Dermis microvascular lymphatic vessel endothelial cell (primary cell): ENCODE data around the gene ADD2. TPM values are rescaled to one million over a fixed set of nuclear protein-coding genes. Genes with fewer than 3 reads are reported as not detected.

Source experiments
- DNase-seq, 2 donors: peaks; one replicate each; pipeline versions ENCODE4 v3.0.0 to v3.0.0-alpha.2; 2010; ENCODE audit warnings: low read depth in 2 of 2
- total RNA-seq: library from RNA; depleted of rRNA; stranded (reverse); fragments of >200 nt; gene quantifications from 2 replicates; pipeline ENCODE4 v1.2.1, GENCODE V29; 2014

Gene ADD2
- total RNA-seq, 1 donor from 2014 or later, result 23.4 TPM

DNA sequence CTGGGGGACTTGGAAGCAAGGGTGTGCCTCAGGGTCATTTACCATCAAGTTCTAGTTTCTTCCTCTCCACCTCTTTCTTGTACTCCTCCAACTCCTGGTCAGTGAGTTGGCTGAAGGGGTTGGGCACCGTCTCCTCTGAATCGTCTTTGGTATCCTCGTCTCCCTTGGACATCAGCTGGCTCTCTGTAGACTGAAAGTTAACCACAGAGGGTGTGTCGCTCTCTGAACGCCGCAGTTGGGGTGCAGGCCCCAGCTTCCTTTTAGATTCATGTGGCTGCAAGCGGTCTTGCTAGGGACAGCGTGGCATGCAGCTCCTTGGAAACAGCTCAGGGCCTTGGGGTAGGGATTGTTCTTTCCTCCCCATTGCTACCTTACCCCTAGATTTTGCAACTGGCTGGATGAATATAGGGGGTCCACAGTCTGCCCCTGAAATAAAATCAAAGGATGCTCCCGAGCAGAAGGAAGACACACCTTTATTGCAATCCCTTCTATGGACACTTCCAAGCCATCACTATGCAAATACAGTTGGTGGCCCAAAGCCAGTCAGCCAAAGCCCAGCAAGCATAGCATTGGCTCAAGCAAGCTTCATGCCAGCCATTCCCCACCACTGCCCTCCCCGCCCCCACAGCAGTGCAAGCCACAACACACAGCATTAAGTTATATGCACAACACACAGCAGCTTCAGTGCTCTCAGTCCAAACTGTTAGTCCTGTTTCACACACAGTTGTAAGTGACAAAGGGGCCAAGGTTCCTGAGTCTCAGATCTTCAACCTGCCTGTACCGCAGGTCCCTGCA, 93.2 kb downstream of the ADD2 start:
- DNase-seq, result no peak

DNA sequence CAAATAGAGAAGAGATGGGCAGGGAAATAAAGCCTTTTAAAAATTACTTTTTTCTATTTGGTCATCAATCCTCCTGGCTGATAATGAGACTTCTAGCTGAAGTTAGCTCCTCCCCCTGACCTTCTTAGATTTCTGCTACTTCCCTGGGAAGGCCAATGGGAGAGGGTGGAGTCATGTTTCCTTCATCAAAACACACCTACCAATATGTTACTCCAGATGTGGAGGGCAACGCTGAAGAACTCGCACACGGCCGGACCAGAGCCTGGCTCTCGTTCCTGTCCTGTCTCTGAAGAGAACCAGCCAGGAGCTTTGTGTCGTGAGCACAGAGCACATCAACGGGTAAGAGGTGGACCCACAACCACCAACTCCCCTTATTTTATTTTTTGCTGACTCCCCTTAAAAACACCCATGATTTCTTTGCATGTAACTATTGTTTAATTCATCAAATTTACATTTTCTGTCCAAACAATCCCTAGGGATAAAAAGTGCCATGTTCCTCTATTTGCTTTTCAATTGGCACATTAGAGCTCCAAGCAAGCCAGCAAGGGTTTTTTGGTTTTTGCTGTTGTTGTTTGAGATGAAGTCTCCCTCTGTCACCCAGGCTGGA, 94.9 kb downstream of the ADD2 start:
- no peak for DNase-seq

DNA sequence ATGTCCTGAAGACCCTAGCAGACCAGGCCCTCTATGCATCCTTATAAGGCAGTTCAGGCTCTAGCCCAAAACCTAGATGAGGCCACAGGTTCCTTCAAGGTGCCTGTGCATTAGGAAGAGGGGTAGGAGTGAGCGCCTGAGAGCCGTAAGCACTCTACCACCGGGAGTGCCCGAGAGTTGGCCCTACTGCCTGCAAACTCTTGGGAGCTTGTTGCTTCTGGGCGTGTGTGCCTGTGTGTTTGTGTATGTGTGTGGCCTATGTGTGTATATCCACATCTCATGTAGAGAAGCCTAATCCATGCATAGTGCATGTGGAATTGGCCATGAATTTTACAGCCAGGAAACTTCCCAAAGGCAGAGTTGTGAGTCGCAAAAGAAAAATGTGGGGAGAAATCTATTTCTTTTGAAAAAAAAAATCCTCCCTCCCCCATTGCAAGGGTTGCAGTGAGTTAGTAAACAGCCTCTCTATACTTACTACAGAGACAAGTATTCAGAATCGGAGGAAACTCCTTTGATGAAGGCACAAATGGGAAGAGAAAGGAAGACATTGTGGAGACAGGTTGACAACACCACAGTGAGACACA, 96.8 kb downstream of the ADD2 start:
- DNase-seq, result no peak

DNA sequence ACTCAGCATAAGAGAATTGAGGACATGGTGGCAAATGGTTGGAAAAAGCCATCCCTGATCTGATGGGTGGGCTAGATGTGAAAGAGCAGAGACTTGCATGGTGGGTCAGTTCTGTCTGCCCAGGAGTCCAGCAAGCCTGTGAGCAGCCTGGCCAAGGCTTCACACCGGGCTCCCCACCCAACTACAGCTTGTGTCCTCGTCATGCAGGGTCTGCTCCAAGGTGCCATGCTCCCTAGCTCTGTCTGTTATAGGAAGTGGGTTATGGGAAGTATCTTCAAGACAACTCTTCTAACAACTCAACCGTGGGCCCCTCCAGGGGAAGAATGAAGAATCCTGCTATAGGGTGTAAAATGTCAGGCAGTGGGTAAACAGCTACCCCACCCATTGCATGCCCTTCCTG, 97.4 kb downstream of the ADD2 start:
- no peak for DNase-seq

DNA sequence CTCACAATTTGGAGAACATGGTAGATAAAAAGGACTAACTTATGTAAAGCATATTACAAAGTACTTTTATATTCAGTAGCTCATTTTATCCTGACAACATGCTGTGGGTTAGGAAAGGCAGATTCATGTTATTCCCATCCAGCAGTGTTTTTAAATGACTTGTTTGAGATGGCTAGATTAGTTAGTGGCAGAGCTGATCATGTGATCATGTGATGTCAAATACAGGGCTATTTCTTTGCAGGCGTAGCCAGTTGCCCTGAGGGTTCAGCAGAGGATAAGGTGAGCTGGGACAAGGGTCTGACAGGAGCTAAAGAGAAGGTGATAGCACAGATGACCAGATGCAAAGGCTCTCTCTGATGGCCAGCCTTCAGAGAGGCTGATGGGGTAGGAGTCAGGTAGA, 97.8 kb downstream of the ADD2 start:
- no peak for DNase-seq

DNA sequence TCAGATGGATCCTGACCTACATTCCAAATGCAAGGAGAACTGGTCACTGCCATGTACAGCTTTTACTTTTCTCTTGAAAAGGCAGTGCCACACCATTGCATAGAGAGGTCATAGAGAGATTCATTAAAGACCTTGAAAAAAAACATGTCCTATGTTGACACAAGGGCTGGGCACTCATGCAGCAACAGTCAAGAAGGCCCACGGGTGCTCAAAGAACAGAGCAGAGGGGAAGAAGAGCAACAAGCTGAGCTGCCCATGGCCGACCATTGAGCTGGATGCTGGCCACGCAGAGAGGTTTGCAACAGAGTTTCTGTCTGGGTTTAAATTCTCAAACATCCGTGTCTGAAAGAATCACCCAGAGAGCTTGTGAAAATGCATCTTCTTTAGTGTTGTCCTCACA, 99.1 kb downstream of the ADD2 start:
- no peak for DNase-seq

DNA sequence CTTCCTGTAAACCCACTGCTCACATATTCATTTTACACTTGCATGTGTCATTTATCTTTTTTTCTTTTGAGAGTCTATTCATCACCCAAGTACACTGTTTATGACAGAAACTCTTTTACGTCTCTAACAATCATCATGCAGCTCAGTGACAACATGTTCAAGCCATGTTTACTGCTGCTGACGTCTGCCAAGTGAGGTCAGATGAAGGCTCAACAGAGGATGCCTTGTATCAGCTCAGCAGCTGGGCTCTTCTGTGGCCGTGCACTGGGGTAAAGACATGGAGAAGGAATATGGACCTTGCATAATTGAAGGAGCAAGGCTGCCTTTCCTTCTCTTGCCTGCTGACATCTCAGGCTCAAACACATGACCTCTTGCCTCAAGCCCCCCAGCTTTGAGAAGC, 99.6 kb downstream of the ADD2 start:
- no peak for DNase-seq

DNA sequence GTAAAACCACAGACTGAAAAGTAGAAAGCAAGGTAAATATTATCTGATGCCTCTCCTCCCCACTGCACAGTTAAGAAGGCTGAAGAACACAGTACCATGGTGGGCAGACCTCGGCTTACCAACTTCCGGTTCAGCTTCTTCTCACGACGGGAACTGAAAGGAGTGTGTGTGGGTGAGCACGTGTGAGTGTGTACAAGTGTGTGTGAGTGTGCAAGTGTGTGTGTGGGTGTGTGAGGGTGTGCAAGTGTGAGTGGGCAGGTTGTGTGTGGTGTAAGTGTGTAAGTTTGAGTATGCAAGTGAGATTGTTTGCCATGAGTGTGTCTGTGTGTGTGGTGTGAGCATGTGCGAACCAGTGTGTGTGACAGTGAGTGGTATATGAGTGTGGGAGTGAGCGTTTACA, 103.5 kb downstream of the ADD2 start:
- DNase-seq, result no peak

DNA sequence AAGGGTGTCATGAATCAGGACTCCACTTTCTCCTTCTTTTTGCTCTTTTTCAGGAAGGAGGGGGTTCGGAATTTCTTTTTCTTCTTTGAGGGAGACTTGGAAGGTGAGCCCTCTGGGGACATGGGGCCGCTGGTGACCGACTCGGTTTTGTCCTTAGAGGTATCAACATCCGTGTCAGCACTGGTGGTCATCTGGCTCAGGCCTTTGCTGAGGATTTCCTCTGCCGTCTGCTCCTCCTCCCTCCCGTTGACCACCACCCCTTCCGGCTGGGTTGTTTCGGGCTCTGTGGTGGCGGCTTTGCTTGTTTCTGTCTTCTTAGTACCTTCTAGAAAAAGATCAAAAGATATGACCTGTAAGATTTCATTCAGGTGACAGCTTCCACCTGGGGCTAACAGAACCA, 104.6 kb downstream of the ADD2 start:
- no peak for DNase-seq

DNA sequence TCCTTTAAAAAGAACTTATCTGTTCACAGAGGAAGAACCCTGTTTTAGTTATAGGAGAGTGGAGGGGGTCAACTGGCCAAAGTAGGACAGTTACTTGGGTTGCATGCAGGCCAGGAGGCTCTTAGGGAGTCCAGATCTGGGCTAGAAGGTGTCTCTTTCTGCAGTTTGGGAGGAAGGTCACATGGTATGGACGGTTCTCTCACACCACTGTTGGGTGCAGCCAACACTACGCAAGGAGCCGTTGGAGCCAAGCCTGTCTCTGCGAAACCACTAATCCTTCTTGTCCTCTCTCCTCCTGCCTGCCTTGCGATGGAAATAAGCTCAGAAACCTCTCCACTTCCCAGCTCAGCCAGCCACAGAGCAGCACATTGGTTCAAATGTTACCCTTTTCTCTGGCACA, 108.4 kb downstream of the ADD2 start:
- no peak for DNase-seq

DNA sequence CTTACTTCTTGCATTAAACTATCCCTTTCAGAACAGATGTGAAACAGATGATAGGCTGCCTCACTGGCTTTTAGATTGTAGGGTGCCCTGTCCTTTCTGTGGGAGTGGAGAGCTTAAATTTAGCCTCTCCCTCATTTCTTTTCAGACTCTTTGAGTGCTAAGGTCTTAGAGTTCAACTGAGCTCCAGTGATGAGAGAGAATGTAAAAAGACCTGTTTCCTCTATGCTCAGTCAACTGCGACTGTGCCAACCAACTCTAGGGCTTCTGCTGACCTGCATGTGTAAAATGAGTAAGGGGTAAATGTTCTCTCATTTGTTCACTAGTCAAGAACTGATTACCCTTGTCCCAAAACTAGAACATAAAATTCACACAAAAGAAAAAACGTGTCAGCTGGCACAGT, 109.5 kb downstream of the ADD2 start:
- no peak for DNase-seq

DNA sequence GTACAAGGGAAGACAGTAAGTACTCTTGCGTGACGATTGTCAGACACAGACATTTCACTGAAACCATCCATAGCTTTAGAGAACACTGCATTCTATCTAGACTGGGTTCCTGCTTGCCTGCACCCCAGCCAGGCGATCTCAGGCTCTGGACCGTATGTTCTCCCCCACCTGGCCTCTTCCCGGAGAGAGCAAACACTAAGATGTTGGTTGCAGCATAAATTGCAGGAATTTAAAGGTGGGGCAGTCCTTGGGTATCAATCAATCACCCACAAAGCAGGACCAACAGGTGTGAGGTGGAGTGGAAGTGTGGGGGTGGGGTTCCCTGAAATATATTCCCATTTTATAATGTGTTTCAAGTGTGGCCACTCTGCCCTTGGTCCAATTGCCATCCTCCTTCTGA, 110.8 kb downstream of the ADD2 start:
- no peak for DNase-seq

DNA sequence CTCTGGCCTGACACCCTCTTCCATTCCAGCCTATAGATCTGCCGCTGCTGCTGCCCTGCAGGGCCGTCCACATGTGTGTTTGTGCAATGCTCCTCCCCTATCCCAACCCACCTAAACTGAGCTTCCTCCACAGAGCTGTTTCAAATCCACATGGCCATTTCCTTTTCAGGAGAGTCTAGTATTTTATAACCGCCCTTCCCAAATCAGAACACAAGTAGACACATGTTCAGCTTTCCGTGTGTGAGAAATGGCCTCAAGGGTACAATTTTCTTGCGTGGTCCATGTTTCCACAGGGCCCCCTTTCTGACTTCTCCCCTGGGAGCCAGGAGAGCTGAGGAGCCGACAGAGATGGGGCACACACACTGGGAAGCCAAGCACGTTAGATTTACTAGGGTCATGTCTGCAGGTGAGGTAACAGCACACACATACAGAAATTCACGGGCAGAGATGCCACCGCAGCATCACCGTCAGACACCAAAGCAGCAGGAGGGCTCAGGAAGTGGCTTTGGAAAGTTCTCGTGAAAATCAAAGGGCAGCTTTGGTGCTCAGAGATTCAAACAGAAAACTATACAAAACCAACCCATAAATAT, 111.5 kb downstream of the ADD2 start:
- no peak for DNase-seq

DNA sequence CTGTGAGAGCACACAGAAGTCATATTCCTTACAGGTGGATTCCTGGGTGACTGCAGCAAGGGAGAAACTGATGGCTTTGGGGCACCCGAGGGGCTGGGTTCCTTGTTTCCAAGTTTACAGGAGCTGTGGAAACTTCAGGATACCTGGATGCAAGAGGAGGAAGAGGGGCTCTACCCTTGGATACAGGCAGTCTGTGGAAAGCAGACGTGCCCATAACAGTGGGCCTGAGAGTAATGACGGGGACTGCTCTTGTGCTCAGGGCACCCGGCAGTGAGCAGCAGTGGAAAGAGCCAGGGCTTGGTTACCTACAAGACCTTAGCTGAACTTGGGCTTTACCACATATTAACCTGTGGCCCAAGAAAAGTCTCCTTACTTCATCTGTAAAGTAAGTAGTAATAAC, 112.2 kb downstream of the ADD2 start:
- no peak for DNase-seq

DNA sequence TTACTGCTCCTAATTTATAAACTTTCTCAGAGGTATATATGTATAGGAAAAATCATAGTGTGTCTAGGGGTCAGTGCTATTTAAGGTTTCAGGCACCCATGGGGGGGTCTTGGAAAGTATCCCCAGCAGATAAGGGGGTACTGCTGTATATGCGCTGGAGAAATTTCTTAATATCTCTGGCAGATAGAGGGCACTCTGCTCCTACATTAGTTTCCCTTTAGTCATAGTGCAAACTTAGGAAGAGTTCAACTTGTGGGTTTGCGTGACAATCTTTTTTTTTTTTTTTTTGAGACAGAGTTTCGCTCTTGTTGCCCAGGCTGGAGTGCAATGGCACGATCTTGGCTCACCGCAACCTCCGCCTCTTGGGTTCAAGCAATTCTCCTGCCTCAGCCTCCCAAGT, 112.8 kb downstream of the ADD2 start:
- DNase-seq, result peak; percentile 23 to 30

DNA sequence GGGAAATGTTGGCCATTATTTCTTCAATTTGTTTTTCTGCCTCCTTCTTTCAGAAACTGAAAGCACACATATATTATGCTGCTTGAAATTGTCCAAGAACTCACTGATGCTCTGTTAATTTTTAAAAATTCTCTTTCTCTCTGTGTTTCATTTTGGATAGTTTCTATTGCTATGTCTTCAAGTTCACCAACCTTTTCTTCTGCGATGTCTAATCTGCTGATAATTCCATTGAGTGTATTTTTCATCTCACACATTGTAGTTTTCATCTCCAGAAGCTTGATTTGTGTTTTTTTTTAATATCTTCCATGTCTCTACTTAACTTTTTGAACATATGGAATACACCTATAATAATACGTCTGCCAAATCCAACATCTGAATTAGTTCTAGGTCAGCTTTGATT, 116.3 kb downstream of the ADD2 start:
- no peak for DNase-seq

DNA sequence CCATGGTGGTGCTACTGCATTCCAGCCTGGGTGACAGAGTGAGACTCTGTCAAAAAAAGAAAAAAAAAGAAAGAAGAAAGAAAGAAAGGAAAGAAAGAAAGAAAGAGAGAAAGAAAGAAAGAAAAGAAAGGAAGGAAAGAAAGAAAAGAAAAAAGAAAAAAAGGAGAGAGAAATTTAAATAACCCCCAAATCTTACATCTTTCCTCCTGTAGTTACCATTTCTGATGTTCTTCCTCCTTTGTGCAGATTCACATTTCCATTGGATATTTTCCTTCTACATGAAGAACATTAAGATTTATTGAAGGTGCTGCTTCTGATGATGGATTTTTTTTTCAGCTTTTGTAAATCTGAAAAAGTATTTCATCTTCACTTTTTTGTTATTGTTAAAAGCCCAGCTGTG, 117.0 kb downstream of the ADD2 start:
- no peak for DNase-seq

DNA sequence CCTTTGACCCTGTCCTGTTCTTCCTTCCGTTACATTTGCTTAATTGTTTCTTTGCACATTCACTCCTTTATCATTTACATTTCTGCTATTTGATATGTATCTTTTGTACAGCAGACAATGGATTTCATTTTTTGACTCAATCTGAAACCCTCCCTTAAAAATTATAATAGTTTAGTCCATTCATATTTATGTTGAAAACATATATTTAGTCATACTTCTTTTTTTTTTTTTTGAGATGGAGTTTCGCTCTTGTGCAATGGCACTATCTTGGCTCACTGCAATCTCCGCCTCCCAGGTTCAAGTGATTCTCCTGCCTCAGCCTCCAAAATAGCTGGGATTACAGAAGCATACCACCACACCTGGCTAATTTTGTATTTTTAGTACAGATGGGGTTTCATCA, 119.0 kb downstream of the ADD2 start:
- no peak for DNase-seq

DNA sequence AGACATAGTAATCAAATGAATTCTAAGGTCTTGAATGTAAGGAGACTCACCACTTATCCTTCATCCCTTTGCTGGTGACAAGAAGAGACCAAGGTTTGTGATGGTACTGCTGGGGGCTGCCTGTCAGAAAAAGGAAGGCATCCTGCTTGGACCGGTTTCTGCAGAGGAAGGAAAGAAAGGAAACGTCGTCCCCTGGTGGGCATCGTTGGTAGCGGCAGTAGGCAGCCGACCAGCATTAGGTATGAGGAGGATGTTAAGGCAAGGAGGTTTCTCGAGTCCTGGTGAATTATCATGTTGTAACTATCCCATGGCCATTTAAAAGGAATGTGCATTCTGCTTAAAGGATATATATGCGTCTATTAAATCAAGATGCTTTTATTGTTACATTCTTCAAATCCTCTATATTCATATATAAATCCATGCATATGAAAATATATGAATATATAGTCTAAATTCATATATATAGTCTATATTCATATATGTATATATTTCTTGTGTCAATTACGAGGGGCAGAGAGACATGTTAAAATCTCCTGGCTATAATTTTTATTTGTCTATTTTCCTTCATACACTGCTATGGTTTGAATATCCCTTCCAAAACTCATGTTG, 120.0 kb downstream of the ADD2 start:
- peak; percentile 41 to 64 for DNase-seq

DNA sequence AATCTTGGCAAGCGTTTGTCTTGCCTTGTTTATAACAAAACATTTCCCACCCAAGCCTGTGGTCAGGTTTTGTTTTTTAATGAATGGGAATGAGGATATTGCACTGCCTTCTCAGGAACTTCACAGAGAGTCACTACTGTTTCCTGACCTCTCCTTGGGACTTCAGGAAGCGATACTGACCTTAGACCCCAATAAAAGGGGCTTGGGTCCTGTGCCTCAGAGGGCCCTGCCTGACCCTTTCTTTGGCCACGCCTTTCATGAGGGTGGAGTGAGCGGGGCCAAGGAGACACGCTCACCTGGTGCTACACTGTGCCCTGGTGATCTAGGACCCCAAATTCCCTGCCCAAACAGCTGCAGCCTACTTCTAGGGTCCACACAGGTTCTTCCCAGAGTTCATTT, 121.6 kb downstream of the ADD2 start:
- DNase-seq, result no peak

DNA sequence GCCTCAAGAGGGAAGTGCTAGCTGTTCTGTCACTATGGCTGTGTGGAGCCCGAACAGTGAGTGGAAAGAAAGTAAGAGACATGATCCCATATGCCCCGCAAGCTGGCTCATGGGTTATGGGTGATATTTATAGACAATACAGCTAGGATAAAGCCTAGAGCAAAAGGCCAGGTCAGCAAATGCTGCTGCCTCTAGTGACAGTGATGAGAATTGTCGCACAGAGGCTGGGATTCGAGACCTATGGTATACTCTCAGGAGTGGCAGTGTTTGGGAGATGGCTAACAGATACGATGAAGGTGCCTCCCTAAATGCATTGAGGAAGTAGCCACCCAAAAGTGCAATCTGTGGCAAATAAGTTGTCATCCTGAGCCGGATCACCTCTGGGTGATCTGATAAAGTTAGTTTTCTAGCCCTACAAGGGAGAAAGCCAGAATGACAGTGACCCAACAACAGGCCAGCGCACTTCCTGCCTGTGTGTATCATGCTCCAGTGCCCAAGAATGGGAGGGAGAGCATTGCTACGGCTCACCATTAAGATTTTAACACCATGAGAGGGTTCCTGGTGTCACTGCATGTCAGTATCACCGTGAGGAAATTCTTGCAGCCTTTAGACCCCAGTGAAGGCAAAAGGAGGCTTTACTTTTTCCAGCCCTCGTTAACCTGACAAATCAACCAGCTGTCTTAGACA, 122.1 kb downstream of the ADD2 start:
- no peak for DNase-seq

DNA sequence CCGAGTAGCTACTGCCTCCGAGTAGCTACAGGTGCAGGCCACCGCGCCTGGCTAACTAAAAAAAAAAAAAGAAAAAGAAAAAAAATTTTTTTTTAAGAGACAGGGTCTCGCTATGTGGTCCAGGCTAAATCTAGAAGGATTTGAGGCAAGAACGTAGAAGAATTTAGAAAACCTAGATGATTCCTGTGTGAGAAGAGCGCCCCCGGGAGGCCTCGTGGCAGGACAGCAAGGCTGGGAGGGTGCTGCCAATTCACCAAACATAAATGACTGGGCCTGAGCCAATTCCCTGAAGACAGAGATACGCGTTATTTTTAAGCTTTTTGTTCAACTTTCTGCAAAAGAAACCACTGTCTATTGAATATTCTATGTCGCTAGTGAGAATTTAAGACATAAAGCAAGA, 124.3 kb downstream of the ADD2 start:
- peak; percentile 31 to 47 for DNase-seq
